PC-3 (cell line): ENCODE measurements around the gene RAB40C.

ENCODE experiments used
- CTCF ChIP-seq: fragments of 300-600 bp; sonication (generic); conservative IDR thresholded peaks from 2 replicates; pipeline ENCODE4 v1.5.1; 2017; ENCODE audit warnings: antibody characterized with exemption, low read depth, mild to moderate bottlenecking, low read length
- EZH2 ChIP-seq: fragments of 300-600 bp; sonication (generic); IDR thresholded peaks from one replicate; pipeline ENCODE4 v1.6.1; 2017; ENCODE audit warnings: antibody characterized with exemption, mild to moderate bottlenecking, low read length; ENCODE audit not compliant: unreplicated experiment

GRCh38 chr16:575354-576196 lies 14.3 kb upstream of the RAB40C start:
- TF ChIP-seq CTCF (no peak), EZH2 (no peak)
